Measurements from ENCODE around the gene FCGR1A.
"Not testable (repeated sequence)": the region's sequence is repeated elsewhere in the genome, so short reads cannot be mapped to it uniquely, and the experiment has no call there.

DNA sequence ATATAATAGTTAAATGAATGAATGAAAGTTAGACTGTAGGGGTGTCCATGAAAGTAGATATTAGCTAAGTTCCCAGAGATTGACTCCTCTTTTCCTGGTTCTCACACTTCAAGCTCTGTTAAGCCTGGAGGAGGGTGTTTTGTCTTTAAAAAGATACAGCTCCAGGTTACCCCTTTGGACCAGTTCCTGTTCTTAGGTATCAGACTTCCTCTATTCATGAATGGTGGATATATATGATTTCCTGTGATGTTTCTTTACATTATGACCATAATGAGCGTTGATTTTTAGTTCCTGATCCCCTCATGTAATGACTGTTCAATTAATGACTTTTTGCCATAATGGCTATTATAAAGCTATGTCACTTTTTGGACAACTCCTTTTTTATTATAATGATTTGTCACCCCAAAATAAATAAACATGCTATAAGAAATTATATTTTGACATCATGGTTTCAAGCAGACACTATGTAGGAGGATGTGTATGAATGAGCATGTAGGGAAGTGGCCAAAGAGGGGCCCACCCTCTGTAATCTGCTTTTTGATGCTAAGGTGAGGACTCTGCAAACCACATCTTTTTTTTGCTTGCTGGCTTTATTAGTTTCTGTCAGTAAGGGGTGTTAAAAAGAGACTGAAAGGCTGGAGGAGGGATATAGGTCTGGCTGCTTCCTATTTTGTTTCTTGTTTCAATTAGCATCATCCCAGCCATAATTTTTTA lies 18.2 kb upstream of the FCGR1A start:
- TF ChIP-seq POLR2A, POLR2AphosphoS5 (IDR thresholded peaks at IDR 0.05): not testable (repeated sequence)
- TF ChIP-seq, protein P1, sequence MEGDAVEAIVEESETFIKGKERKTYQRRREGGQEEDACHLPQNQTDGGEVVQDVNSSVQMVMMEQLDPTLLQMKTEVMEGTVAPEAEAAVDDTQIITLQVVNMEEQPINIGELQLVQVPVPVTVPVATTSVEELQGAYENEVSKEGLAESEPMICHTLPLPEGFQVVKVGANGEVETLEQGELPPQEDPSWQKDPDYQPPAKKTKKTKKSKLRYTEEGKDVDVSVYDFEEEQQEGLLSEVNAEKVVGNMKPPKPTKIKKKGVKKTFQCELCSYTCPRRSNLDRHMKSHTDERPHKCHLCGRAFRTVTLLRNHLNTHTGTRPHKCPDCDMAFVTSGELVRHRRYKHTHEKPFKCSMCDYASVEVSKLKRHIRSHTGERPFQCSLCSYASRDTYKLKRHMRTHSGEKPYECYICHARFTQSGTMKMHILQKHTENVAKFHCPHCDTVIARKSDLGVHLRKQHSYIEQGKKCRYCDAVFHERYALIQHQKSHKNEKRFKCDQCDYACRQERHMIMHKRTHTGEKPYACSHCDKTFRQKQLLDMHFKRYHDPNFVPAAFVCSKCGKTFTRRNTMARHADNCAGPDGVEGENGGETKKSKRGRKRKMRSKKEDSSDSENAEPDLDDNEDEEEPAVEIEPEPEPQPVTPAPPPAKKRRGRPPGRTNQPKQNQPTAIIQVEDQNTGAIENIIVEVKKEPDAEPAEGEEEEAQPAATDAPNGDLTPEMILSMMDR (IDR thresholded peaks at IDR 0.05), result not testable (repeated sequence)
